ENCODE measurements around the gene ME2.

DNA sequence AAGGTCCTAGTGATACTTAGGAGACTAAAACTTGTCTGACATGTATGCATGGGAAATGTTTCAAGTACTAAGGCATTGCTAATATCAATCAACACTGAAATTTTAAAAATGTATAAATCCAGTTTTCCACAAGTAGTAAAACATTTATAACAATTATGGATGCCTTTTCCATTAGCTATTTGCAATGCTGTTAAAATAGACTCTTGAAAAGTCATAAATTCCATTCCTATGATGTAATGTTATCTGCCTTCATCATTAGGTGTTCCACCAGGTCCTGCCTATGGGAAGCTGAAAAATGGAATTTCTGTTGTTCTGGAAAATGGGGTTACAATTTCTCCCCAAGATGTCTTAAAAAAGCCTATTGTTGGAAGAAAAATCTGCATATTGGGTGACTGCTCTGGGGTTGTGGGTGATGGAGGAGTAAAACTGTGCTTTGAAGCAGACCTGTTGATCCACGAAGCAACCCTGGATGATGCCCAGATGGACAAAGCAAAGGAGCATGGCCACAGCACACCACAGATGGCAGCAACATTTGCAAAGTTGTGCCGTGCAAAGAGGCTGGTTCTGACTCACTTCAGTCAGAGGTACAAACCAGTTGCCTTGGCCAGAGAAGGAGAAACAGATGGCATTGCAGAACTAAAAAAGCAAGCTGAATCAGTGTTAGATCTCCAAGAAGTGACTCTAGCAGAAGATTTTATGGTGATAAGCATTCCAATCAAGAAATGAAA lies 107.6 kb downstream of the ME2 start:
- no peak for TF ChIP-seq POLR2AphosphoS5 (IDR thresholded peaks at IDR 0.05)
- TF ChIP-seq, protein P1, sequence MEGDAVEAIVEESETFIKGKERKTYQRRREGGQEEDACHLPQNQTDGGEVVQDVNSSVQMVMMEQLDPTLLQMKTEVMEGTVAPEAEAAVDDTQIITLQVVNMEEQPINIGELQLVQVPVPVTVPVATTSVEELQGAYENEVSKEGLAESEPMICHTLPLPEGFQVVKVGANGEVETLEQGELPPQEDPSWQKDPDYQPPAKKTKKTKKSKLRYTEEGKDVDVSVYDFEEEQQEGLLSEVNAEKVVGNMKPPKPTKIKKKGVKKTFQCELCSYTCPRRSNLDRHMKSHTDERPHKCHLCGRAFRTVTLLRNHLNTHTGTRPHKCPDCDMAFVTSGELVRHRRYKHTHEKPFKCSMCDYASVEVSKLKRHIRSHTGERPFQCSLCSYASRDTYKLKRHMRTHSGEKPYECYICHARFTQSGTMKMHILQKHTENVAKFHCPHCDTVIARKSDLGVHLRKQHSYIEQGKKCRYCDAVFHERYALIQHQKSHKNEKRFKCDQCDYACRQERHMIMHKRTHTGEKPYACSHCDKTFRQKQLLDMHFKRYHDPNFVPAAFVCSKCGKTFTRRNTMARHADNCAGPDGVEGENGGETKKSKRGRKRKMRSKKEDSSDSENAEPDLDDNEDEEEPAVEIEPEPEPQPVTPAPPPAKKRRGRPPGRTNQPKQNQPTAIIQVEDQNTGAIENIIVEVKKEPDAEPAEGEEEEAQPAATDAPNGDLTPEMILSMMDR (IDR thresholded peaks at IDR 0.05) = no peak
- no peak for TF ChIP-seq EP300 (IDR thresholded peaks at IDR 0.05)
